K562 (cell line): ENCODE data around the gene RMP24.

Experiments
- BRCA1 ChIP-seq, 2 experiments: fragments of 450-650 bp in 1 of 2; sonication (generic) in 1 of 2; formaldehyde crosslinking in 1 of 2; IDR thresholded peaks; 2 replicates each; pipeline versions ENCODE4 v1.5.0 to v1.6.1; 2017 to 2020; ENCODE audit warnings: mild to moderate bottlenecking in 1 of 2, missing genetic modification reagents in 1 of 2
- DMBX1 ChIP-seq: fragments of 250-450 bp; sonication (Bioruptor Pico); IDR thresholded peaks from 2 replicates; pipeline ENCODE4 v1.8.0; 2022; ENCODE audit warnings: inconsistent platforms, mild to moderate bottlenecking, moderate library complexity, borderline replicate concordance
- FUS ChIP-seq: fragments of 200-400 bp; formaldehyde crosslinking; optimal IDR thresholded peaks from 2 replicates; pipeline ENCODE3; 2017; ENCODE audit warnings: low read depth, low read length
- HCFC1 ChIP-seq: IDR thresholded peaks from 2 replicates; pipeline ENCODE4 v1.6.1; 2012; ENCODE audit warnings: low read depth, low read length, improper control_type of control experiment
- HNRNPLL ChIP-seq: fragments of 200-400 bp; formaldehyde crosslinking; IDR thresholded peaks from 2 replicates; pipeline ENCODE4 v1.6.1; 2017; ENCODE audit warnings: low read length, low read depth, mild to moderate bottlenecking; ENCODE audit not compliant: poor library complexity, severe bottlenecking
- HSF4 ChIP-seq: fragments of 250-450 bp; sonication (Bioruptor Pico); IDR thresholded peaks from 2 replicates; pipeline ENCODE4 v2.1.2; 2022; ENCODE audit warnings: mild to moderate bottlenecking, moderate library complexity, borderline replicate concordance
- IFI16 ChIP-seq: fragments of 250-450 bp; sonication (Bioruptor Pico); IDR thresholded peaks from 2 replicates; pipeline ENCODE4 v2.1.2; 2022; ENCODE audit warnings: mild to moderate bottlenecking, inconsistent platforms
- MAFK ChIP-seq: IDR thresholded peaks from 2 replicates; pipeline ENCODE4 v1.6.1; 2011; ENCODE audit warnings: low read length, improper control_type of control experiment
- SMAD4 ChIP-seq: fragments of 250-450 bp; sonication (Bioruptor Pico); conservative IDR thresholded peaks from 2 replicates; pipeline ENCODE4 v1.8.0; 2021; ENCODE audit warnings: inconsistent platforms, mild to moderate bottlenecking, moderate library complexity
- STAT5A ChIP-seq: IDR thresholded peaks from 2 replicates; pipeline ENCODE4 v1.6.1; 2012; ENCODE audit warnings: low read length, inconsistent platforms, borderline replicate concordance
- TAF1 ChIP-seq: IDR thresholded peaks from 2 replicates; pipeline ENCODE4 v1.6.1; 2011; ENCODE audit warnings: mild to moderate bottlenecking, low read length, moderate library complexity; ENCODE audit not compliant: insufficient read depth, control insufficient read depth, severe bottlenecking; ENCODE audit errors: extremely low read depth
- XRCC4 ChIP-seq: IDR thresholded peaks from one replicate; pipeline ENCODE4 v1.6.1; 2011; ENCODE audit not compliant: insufficient read depth, insufficient read length; ENCODE audit errors: extremely low read depth
- ZFPM2 ChIP-seq: fragments of 250-450 bp; sonication (Bioruptor Pico); IDR thresholded peaks from 2 replicates; pipeline ENCODE4 v1.5.1; 2022; ENCODE audit warnings: mild to moderate bottlenecking
- ZNF143 ChIP-seq: sonication (generic); formaldehyde crosslinking; IDR thresholded peaks from 2 replicates; pipeline ENCODE4 v1.9.0; 2022; ENCODE audit warnings: mild to moderate bottlenecking, missing genetic modification reagents
- TF ChIP-seq, protein P1 (sequence below): fragments of 250-450 bp; sonication (Bioruptor Pico); IDR thresholded peaks from 2 replicates; pipeline ENCODE4 v1.5.0; 2020; ENCODE audit warnings: mild to moderate bottlenecking, borderline replicate concordance
- TF ChIP-seq, protein P2 (sequence below): sonication (generic); formaldehyde crosslinking; IDR thresholded peaks from 2 replicates; pipeline ENCODE4 v1.8.1; 2023; ENCODE audit warnings: mild to moderate bottlenecking, missing genetic modification reagents
- TF ChIP-seq, protein P3 (sequence below): IDR thresholded peaks from 2 replicates; pipeline ENCODE4 v1.6.1; 2011; ENCODE audit not compliant: insufficient read length; ENCODE audit errors: extremely low read depth
- TF ChIP-seq, protein P4 (sequence below): IDR thresholded peaks from 2 replicates; pipeline ENCODE4 v1.6.1; 2016; ENCODE audit warnings: missing genetic modification characterization, missing compliant biosample characterization
- TF ChIP-seq, protein P5 (sequence below): sonication (generic); formaldehyde crosslinking; IDR thresholded peaks from 2 replicates; pipeline ENCODE4 v1.8.0; 2022; ENCODE audit warnings: mild to moderate bottlenecking, missing genetic modification reagents

Gene RMP24

DNA sequence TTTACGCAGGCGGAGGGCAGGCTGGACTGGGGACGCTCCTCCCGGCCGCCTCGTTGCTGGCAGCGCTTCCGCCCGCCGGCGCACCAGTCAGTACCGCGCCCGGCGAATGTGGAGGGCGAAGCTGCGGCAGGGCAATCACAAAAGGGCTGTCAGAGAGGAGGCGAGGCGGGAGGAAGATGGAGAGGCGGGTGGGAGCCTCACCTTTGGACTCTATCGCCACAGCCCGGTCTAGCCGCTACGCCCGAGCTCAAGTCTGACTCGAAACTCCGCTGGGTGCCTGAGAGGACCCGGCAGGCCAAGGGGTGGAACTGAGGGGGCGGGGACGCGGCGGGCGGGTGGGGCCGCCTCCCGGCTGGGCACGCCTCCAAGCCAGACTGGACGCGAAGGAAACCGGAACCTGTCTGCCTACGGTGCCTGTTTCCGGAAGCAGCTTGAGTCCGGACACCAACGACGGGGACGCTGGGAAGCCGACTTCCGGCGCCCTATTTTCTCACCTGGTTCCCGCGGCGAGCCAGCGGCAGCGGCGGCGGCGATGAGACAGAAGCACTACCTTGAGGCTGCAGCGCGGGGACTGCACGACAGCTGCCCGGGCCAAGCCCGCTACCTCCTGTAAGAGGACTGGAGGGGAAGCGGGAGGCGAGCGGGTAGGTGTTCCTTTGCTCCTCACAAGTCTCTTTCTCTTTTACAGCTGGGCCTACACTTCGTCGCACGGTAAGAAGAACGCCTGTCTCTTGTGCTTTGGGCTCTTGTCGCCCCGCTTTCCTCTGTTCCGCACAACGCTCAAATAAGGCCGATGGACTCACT, at the start of gene RMP24 (continued):
- TF ChIP-seq TAF1 (peak; percentile 94), IFI16 (CRISPR knock-in tag) (no peak), HCFC1 (peak; percentile 89), FUS (no peak), HSF4 (CRISPR knock-in tag) (no peak), DMBX1 (no peak), BRCA1 (IDR thresholded peaks at IDR 0.05) (no peak), BRCA1 (CRISPR knock-in tag; IDR thresholded peaks at IDR 0.05) (no peak), ZFPM2 (CRISPR knock-in tag) (no peak), ZNF143 (CRISPR knock-in tag) (no peak), HNRNPLL (peak; percentile 73), MAFK (0 out of 2 replicates have a peak, but pooled peaks have one; percentile 1), XRCC4 (no peak), STAT5A (peak; percentile 38; the same call in 1 of the 2 replicates), SMAD4 (peak; percentile 51; the same call in 1 of the 2 replicates)
- TF ChIP-seq, protein P1, sequence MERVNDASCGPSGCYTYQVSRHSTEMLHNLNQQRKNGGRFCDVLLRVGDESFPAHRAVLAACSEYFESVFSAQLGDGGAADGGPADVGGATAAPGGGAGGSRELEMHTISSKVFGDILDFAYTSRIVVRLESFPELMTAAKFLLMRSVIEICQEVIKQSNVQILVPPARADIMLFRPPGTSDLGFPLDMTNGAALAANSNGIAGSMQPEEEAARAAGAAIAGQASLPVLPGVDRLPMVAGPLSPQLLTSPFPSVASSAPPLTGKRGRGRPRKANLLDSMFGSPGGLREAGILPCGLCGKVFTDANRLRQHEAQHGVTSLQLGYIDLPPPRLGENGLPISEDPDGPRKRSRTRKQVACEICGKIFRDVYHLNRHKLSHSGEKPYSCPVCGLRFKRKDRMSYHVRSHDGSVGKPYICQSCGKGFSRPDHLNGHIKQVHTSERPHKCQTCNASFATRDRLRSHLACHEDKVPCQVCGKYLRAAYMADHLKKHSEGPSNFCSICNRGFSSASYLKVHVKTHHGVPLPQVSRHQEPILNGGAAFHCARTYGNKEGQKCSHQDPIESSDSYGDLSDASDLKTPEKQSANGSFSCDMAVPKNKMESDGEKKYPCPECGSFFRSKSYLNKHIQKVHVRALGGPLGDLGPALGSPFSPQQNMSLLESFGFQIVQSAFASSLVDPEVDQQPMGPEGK: no peak
- TF ChIP-seq, protein P2, sequence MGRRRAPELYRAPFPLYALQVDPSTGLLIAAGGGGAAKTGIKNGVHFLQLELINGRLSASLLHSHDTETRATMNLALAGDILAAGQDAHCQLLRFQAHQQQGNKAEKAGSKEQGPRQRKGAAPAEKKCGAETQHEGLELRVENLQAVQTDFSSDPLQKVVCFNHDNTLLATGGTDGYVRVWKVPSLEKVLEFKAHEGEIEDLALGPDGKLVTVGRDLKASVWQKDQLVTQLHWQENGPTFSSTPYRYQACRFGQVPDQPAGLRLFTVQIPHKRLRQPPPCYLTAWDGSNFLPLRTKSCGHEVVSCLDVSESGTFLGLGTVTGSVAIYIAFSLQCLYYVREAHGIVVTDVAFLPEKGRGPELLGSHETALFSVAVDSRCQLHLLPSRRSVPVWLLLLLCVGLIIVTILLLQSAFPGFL (CRISPR knock-in tag): no peak
- TF ChIP-seq, protein P3, sequence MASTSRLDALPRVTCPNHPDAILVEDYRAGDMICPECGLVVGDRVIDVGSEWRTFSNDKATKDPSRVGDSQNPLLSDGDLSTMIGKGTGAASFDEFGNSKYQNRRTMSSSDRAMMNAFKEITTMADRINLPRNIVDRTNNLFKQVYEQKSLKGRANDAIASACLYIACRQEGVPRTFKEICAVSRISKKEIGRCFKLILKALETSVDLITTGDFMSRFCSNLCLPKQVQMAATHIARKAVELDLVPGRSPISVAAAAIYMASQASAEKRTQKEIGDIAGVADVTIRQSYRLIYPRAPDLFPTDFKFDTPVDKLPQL: no peak
- TF ChIP-seq, protein P4, sequence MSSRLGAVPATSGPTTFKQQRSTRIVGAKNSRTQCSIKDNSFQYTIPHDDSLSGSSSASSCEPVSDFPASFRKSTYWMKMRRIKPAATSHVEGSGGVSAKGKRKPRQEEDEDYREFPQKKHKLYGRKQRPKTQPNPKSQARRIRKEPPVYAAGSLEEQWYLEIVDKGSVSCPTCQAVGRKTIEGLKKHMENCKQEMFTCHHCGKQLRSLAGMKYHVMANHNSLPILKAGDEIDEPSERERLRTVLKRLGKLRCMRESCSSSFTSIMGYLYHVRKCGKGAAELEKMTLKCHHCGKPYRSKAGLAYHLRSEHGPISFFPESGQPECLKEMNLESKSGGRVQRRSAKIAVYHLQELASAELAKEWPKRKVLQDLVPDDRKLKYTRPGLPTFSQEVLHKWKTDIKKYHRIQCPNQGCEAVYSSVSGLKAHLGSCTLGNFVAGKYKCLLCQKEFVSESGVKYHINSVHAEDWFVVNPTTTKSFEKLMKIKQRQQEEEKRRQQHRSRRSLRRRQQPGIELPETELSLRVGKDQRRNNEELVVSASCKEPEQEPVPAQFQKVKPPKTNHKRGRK (tag): no peak
- TF ChIP-seq, protein P5, sequence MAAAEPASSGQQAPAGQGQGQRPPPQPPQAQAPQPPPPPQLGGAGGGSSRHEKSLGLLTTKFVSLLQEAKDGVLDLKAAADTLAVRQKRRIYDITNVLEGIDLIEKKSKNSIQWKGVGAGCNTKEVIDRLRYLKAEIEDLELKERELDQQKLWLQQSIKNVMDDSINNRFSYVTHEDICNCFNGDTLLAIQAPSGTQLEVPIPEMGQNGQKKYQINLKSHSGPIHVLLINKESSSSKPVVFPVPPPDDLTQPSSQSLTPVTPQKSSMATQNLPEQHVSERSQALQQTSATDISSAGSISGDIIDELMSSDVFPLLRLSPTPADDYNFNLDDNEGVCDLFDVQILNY: no peak
